CD4-positive, alpha-beta memory T cell (primary cell): ENCODE measurements around the gene CAMSAP1. TPM values are rescaled to one million over a fixed set of nuclear protein-coding genes. Genes with fewer than 3 reads are reported as not detected.

Source experiments
- CTCF ChIA-PET: fragments of 350-600 bp; sonication (Branson Sonifier 250); formaldehyde crosslinking; loops from one replicate; lab custom pipeline; 2021; ENCODE audit warnings: inconsistent platforms; ENCODE audit not compliant: partially characterized antibody; lab: Charles Lee
- POLR2A ChIA-PET: fragments of 350-600 bp; sonication (Branson Sonifier 250); formaldehyde crosslinking; loops from one replicate; lab custom pipeline; 2021; ENCODE audit not compliant: partially characterized antibody; lab: Charles Lee
- DNase-seq, 5 donors: peaks; one replicate each; pipeline versions ENCODE4 v3.0.0 to v3.0.0-alpha.2; 2020 to 2022; ENCODE audit warnings: mixed read lengths in 1 of 5
- H3K27ac ChIP-seq: one replicate; pipeline ENCODE4 v1.7.0; 2013; ENCODE audit warnings: low read depth, low read length
- H3K27me3 ChIP-seq: 2 replicates; pipeline ENCODE4 v1.7.0; 2013; ENCODE audit warnings: mild to moderate bottlenecking, low read length, moderate library complexity; ENCODE audit not compliant: insufficient read depth
- H3K36me3 ChIP-seq: 2 replicates; pipeline ENCODE4 v1.7.0; 2013; ENCODE audit warnings: mild to moderate bottlenecking, low read length, moderate library complexity; ENCODE audit not compliant: insufficient read depth
- H3K4me1 ChIP-seq: 2 replicates; pipeline ENCODE4 v1.7.0; 2013; ENCODE audit warnings: mild to moderate bottlenecking, low read length, moderate library complexity; ENCODE audit not compliant: insufficient read depth
- H3K4me3 ChIP-seq, 2 donors: one replicate each; pipeline ENCODE4 v1.7.0; 2013; ENCODE audit warnings: low read length in 2 of 2, mild to moderate bottlenecking in 1 of 2
- H3K9me3 ChIP-seq, 2 donors: one replicate each; pipeline ENCODE4 v1.7.0; 2013; ENCODE audit warnings: low read length in 2 of 2, control low read depth in 1 of 2; ENCODE audit not compliant: control insufficient read depth in 1 of 2
- H3K27ac Mint-ChIP-seq, 7 donors: one replicate each; pipeline ENCODE4 v1.8.0; 2020 to 2021; ENCODE audit warnings: mixed read lengths in 7 of 7, mild to moderate bottlenecking in 6 of 7, inconsistent platforms in 3 of 7, moderate library complexity in 3 of 7
- H3K27me3 Mint-ChIP-seq, 2 donors: one replicate each; pipeline ENCODE4 v1.8.0; 2020 to 2021; ENCODE audit warnings: mixed read lengths in 2 of 2
- H3K36me3 Mint-ChIP-seq, 2 donors: one replicate each; pipeline ENCODE4 v1.8.0; 2020 to 2021; ENCODE audit warnings: mixed read lengths in 2 of 2, inconsistent platforms in 1 of 2, mild to moderate bottlenecking in 1 of 2
- H3K4me1 Mint-ChIP-seq, 4 donors: one replicate each; pipeline ENCODE4 v1.8.0; 2020 to 2021; ENCODE audit warnings: mixed read lengths in 4 of 4, mild to moderate bottlenecking in 1 of 4
- H3K4me3 Mint-ChIP-seq, 8 donors: one replicate each; pipeline ENCODE4 v1.8.0; 2020 to 2021; ENCODE audit warnings: mixed read lengths in 8 of 8, mild to moderate bottlenecking in 7 of 8, moderate library complexity in 6 of 8, inconsistent platforms in 3 of 8
- H3K9me3 Mint-ChIP-seq, 8 donors: one replicate each; pipeline ENCODE4 v1.8.0; 2020 to 2021; ENCODE audit warnings: mixed read lengths in 8 of 8, mild to moderate bottlenecking in 5 of 8, inconsistent platforms in 3 of 8, moderate library complexity in 1 of 8
- intact Hi-C: fragments of 100-400 bp; cut with micrococcal nuclease; formaldehyde crosslinking; loops from one replicate; pipeline ENCODE4 v1.15.1; 2023
- polyA plus RNA-seq, 2 donors: library from polyadenylated mRNA; unstranded; fragments of 300-500 nt; fragmentation: Illumina TruSeq; gene quantifications; one replicate each; pipeline ENCODE4 v1.2.3, GENCODE V29; 2021
- total RNA-seq, 2 experiments: library from RNA; stranded (reverse); gene quantifications; one replicate each; pipeline ENCODE4 v1.2.3, GENCODE V29; 2021

CAMSAP1 gene
- total and polyA plus RNA-seq, 4 experiments from 2014 or later = 0.76 to 51.7 (median 22.5) TPM

DNA sequence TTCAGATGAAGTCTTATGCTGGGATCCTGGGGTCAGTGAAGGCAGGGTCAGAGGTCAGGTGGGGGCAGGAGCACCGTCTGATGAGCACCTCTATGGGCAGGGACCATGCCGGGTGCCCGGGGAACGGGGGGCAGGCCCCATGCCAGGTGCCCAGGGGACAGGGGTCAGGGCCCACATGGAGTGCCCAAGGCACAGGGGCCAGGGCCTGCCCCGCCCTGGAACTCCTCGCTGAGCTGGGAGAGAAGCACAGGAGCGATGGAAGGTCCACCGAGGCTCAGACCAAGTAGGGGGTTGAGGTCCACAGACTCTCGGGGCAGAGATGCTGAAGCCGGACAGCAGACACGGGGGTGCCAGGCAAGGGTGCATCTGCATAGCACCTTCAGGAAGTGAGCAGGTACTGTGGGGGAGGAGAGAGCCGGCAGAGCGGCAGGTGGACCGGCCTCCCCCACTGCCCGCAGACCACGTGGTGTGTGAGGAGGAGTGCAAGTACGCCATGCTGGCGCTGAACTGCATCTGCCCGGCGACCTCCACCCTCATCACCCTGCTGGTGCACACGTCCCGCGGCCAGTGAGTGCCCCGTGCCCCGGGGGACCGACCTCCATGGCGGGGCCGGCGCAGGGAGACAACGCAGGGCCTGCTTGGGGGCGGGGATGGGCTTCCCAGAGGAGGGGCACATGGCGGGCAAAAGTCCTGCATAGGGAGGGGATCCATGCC lies 137.7 kb downstream of the CAMSAP1 start:
- no peak overlapping the region for H3K27ac ChIP-seq
- no peak overlapping the region for H3K27ac Mint-ChIP-seq
- no peaks in the 10 kb centered on the region for H3K4me1 Mint-ChIP-seq
- no peaks in the 10 kb centered on the region for H3K9me3 ChIP-seq
- CTCF ChIA-PET = no interaction called here
- H3K36me3 ChIP-seq = no peaks in the 10 kb centered on the region
- peaks cover 0 to 11% (median 8%) of the 10 kb centered on the region in 8 donors for H3K9me3 Mint-ChIP-seq
- H3K36me3 Mint-ChIP-seq = no peaks in the 10 kb centered on the region
- H3K4me1 ChIP-seq = no peaks in the 10 kb centered on the region
- DNase-seq = no peak
- H3K27me3 ChIP-seq = no peaks in the 10 kb centered on the region
- H3K4me3 ChIP-seq = no peak overlapping the region
- peaks cover 0 to 2% of the 10 kb centered on the region in 2 donors for H3K27me3 Mint-ChIP-seq
- POLR2A ChIA-PET = no interaction called here
- intact Hi-C loops = no loop called here
- H3K4me3 Mint-ChIP-seq = no peak overlapping the region

DNA sequence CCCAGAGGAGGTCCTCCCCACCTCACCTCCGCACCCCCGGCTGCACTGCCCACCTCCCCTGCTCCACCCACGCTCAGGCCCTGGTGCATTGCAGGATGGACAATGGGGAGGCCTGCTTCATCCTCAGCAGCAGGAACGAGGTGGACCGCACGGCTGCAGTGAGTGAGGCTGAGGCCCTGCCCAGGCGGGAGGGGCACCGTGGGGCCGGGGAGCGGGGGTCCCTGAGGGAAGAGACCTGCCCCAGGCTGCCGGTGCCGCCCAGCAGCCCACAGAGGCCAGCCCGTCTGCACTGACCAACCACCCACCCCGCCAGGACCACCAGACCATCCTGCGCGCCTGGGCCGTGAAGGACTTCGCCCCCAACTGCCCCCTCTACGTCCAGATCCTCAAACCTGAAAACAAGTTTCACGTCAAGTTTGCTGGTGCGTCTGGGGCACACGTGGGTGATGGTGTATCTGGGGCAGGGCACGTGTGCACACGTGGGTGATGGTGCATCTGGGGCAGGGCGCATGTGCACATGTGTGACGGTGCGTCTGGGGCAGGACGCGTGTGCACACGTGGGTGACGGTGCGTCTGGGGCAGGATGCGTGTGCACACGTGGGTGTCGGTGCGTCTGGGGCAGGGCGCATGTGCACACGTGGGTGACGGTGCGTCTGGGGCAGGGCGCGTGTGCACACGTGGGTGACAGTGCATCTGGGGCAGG lies 138.7 kb downstream of the CAMSAP1 start:
- Histone ChIP-seq H3K27ac (no peak overlapping the region), H3K9me3 (no peaks in the 10 kb centered on the region), H3K36me3 (no peaks in the 10 kb centered on the region), H3K4me3 (no peak overlapping the region), H3K27me3 (no peaks in the 10 kb centered on the region), H3K4me1 (no peaks in the 10 kb centered on the region)
- POLR2A ChIA-PET = no interaction called here
- Mint-ChIP-seq H3K4me1 (no peaks in the 10 kb centered on the region), H3K27me3 (peaks cover 0 to 2% of the 10 kb centered on the region in 2 donors), H3K4me3 (no peak overlapping the region), H3K9me3 (peaks cover 0 to 11% (median 8%) of the 10 kb centered on the region in 8 donors), H3K27ac (no peak overlapping the region), H3K36me3 (no peaks in the 10 kb centered on the region)
- CTCF ChIA-PET = no interaction called here
- no peak for DNase-seq
- intact Hi-C loops = no loop called here

DNA sequence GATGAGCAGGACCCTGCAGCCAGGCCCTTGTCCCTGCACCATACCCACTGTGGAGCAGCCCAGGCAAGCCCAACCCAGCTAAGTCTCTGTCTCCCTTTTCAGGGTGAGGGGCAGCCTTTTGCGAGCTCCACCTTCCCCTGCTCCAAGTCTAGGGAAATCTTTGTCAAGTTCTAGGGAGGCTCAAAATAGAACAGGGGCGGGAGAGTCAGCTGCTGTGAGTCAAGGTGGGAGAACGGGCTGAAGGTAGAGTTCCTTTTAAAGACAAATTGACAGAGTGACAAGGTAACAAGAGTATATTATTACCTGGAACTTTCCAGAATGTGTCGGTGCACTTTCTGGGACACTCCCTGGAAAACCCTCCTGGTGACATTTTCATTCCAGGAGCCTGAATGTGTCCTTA lies 140.6 kb downstream of the CAMSAP1 start:
- no peaks in the 10 kb centered on the region for H3K27me3 ChIP-seq
- H3K4me3 ChIP-seq = no peak overlapping the region
- no peaks in the 10 kb centered on the region for H3K9me3 ChIP-seq
- no peak for DNase-seq
- no peak overlapping the region for H3K27ac ChIP-seq
- intact Hi-C loops = no loop called here
- H3K27me3 Mint-ChIP-seq = peaks cover 0 to 2% of the 10 kb centered on the region in 2 donors
- H3K4me1 ChIP-seq = no peaks in the 10 kb centered on the region
- H3K36me3 ChIP-seq = no peaks in the 10 kb centered on the region
- ChIA-PET POLR2A (no interaction called here), CTCF (no interaction called here)
- H3K4me1 Mint-ChIP-seq = no peaks in the 10 kb centered on the region
- no peaks in the 10 kb centered on the region for H3K36me3 Mint-ChIP-seq
- H3K9me3 Mint-ChIP-seq = peaks cover 0 to 11% (median 9%) of the 10 kb centered on the region in 8 donors
- H3K4me3 Mint-ChIP-seq = no peak overlapping the region
- no peak overlapping the region for H3K27ac Mint-ChIP-seq

DNA sequence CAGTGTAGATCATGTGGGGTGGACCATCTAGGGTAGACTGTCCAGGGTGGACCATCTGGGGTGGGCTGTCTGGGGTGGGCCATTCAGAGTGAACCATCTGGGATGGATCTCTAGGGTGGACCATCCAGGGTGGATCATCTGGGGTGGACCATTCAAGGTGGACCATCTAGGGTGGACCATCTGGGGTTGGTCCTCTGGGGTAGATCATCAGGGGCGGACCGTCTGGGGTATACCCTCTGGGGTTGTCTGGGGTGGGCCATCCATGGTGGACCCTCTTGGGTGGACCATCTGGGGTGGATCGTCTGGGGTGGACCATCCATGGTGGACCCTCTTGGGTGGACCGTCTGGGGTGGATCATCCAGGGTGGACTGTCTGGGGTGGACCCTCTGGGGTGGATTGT lies 141.1 kb downstream of the CAMSAP1 start:
- no peaks in the 10 kb centered on the region for H3K9me3 ChIP-seq
- H3K9me3 Mint-ChIP-seq = peaks cover 0 to 11% (median 9%) of the 10 kb centered on the region in 8 donors
- H3K4me3 Mint-ChIP-seq = no peak overlapping the region

DNA sequence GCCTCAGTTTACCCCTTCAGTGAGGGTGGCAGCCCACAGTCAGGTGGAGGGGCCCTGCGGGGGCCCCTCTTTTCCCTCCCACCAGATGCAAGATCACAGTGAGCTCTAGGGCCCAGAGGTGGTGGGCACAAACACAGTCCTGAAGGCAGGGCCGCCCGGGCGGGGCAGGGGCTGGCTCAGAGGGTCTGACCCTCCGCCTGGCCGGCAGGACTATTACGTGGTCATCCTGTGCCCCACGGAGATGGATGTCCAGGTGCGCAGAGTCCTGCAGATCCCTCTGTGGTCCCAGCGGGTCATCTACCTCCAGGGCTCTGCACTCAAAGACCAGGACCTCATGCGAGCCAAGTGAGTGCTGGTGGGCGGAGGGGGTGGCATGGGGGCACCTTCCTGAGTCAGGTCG lies 141.9 kb downstream of the CAMSAP1 start:
- Mint-ChIP-seq H3K4me1 (no peaks in the 10 kb centered on the region), H3K4me3 (no peak overlapping the region), H3K36me3 (no peaks in the 10 kb centered on the region), H3K27ac (no peak overlapping the region), H3K9me3 (peaks cover 0 to 11% (median 9%) of the 10 kb centered on the region in 8 donors), H3K27me3 (peaks cover 2 to 4% of the 10 kb centered on the region in 2 donors)
- H3K4me3 ChIP-seq = no peak overlapping the region
- CTCF ChIA-PET = no interaction called here
- intact Hi-C loops = no loop called here
- no peak overlapping the region for H3K27ac ChIP-seq
- no peaks in the 10 kb centered on the region for H3K9me3 ChIP-seq
- no peak for DNase-seq
- POLR2A ChIA-PET = no interaction called here
- no peaks in the 10 kb centered on the region for H3K36me3 ChIP-seq
- no peaks in the 10 kb centered on the region for H3K27me3 ChIP-seq
- H3K4me1 ChIP-seq = no peaks in the 10 kb centered on the region

More for the DNA sequence above, 141.1 kb downstream of the CAMSAP1 start:
- H3K4me1 Mint-ChIP-seq = no peaks in the 10 kb centered on the region
- Histone ChIP-seq H3K4me1 (no peaks in the 10 kb centered on the region), H3K27me3 (no peaks in the 10 kb centered on the region), H3K27ac (no peak overlapping the region), H3K4me3 (no peak overlapping the region), H3K36me3 (no peaks in the 10 kb centered on the region)
- CTCF ChIA-PET = no interaction called here
- no peaks in the 10 kb centered on the region for H3K36me3 Mint-ChIP-seq
- POLR2A ChIA-PET = no interaction called here
- H3K27ac Mint-ChIP-seq = no peak overlapping the region
- peaks cover 2% of the 10 kb centered on the region in 2 donors for H3K27me3 Mint-ChIP-seq
- intact Hi-C loops = no loop called here
- no peak for DNase-seq

DNA sequence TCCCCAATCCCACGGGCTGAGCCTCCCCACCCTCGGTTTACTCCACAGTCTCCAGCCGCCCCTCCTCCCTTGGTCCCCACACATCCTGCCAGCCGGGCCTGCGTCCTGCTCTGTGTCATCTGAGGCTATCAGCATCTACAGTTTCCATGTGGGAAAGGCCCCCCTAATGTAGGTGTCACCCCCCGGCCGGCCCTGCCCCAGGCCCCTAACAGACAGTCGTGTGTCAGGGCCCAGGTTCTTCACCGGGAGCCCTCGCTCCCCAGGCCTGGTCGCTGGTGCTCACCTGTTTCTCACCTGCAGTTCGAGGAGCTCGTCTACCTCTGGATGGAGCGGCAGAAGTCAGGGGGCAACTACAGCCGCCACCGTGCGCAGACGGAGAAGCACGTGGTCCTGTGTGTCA lies 142.6 kb downstream of the CAMSAP1 start:
- CTCF ChIA-PET = no interaction called here

DNA sequence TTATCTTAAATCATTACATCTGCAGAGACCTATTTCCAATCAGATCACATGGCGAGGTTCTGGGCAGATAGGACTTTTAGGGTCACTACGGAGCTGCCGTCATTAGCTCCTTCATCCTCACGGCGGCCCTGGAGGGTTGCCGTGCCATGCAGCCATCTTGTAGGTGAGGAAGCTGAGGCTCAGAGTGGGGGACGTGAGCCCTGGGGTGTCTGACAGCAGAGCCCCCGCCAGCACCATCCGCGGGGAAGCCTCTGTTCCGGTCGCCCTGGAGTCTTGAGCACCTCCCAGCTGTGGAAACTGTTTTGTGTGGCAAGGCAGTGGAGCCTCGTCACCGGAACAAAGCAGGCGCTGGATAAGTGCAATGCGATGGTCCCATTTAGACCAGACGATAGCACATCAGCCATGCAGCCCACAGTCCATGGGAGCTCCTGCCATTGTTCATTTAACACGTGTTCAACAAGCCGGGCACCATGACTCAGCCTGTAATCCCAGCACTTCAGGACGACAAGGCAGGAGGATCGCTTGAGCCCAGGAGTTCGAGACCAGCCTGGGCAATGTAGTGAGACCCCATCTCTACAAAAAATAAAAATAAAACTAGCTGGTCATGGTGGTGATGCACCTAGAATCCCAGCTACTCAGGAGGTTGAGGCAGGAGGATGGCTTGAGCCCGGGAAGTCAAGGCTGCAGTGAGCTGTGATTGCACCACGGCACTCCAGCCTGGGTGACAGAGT lies 143.5 kb downstream of the CAMSAP1 start:
- Mint-ChIP-seq H3K4me3 (no peak overlapping the region), H3K27ac (no peak overlapping the region), H3K9me3 (peaks cover 0 to 11% (median 9%) of the 10 kb centered on the region in 8 donors), H3K36me3 (no peaks in the 10 kb centered on the region), H3K4me1 (no peaks in the 10 kb centered on the region), H3K27me3 (peaks cover 1 to 4% of the 10 kb centered on the region in 2 donors)
- ChIA-PET CTCF (no interaction called here), POLR2A (no interaction called here)
- H3K4me1 ChIP-seq = no peaks in the 10 kb centered on the region
- no peaks in the 10 kb centered on the region for H3K36me3 ChIP-seq
- no peaks in the 10 kb centered on the region for H3K9me3 ChIP-seq
- intact Hi-C loops = no loop called here
- DNase-seq = no peak
- no peak overlapping the region for H3K4me3 ChIP-seq
- H3K27ac ChIP-seq = no peak overlapping the region
- H3K27me3 ChIP-seq = no peaks in the 10 kb centered on the region

More for the DNA sequence above, 142.6 kb downstream of the CAMSAP1 start:
- no peak overlapping the region for H3K27ac ChIP-seq
- H3K9me3 Mint-ChIP-seq = peaks cover 0 to 11% (median 9%) of the 10 kb centered on the region in 8 donors
- H3K4me1 ChIP-seq = no peaks in the 10 kb centered on the region
- no peak overlapping the region for H3K27ac Mint-ChIP-seq
- intact Hi-C loops = no loop called here
- peaks cover 2 to 4% of the 10 kb centered on the region in 2 donors for H3K27me3 Mint-ChIP-seq
- no peaks in the 10 kb centered on the region for H3K36me3 Mint-ChIP-seq
- H3K36me3 ChIP-seq = no peaks in the 10 kb centered on the region
- POLR2A ChIA-PET = no interaction called here
- DNase-seq = no peak
- no peaks in the 10 kb centered on the region for H3K9me3 ChIP-seq
- no peak overlapping the region for H3K4me3 Mint-ChIP-seq
- H3K4me3 ChIP-seq = no peak overlapping the region
- no peaks in the 10 kb centered on the region for H3K27me3 ChIP-seq
- no peaks in the 10 kb centered on the region for H3K4me1 Mint-ChIP-seq
